Measurements from ENCODE around the gene KRTAP24-1.

KRTAP24-1 gene

GRCh38 chr21:30233228-30234020 is 49.3 kb downstream of the KRTAP24-1 start:
- no peak for DNase-seq

- DNase-seq = no peak
Observed at GRCh38 chr21:30232011-30232410, 50.7 kb downstream of the KRTAP24-1 start.

All from EL (cell line).